Natural killer cell treated with Interleukin-12 subunit alpha and Interleukin-12 subunit beta and Interleukin-15 and Interleukin-18, amount 100 ng/mL, for 72 hours (primary cell): Measurements from ENCODE around the gene MYH3. TPM values are rescaled to one million over a fixed set of nuclear protein-coding genes. Genes with fewer than 3 reads are reported as not detected.

Experiments used
- ATAC-seq, 2 donors: fragments of 150-1000 bp; cut with Tn5 transposase in 1 of 2; sonication (Bioruptor Pico), chemical (Tn5 transposase) in 1 of 2; 2 replicates each; pipeline ENCODE4 v1.10.0; 2021
- DNase-seq: peaks from one replicate; pipeline ENCODE4 v3.0.0; 2022; ENCODE audit warnings: low spot score
- H3K27ac Mint-ChIP-seq, 2 donors: 1 replicate in 1 of 2; 2 replicates in 1 of 2; pipeline ENCODE4 v1.8.0; 2022; ENCODE audit warnings: mixed read lengths in 2 of 2, mild to moderate bottlenecking in 1 of 2, moderate library complexity in 1 of 2
- H3K27me3 Mint-ChIP-seq, 2 donors: 1 replicate in 1 of 2; 2 replicates in 1 of 2; pipeline ENCODE4 v1.8.0; 2022; ENCODE audit warnings: mixed read lengths in 2 of 2
- H3K36me3 Mint-ChIP-seq: one replicate; pipeline ENCODE4 v1.8.0; 2022; ENCODE audit warnings: mixed read lengths
- H3K4me1 Mint-ChIP-seq, 2 donors: 1 replicate in 1 of 2; 2 replicates in 1 of 2; pipeline ENCODE4 v1.8.0; 2022; ENCODE audit warnings: low read depth in 2 of 2, mixed read lengths in 2 of 2, mild to moderate bottlenecking in 1 of 2
- H3K4me3 Mint-ChIP-seq: one replicate; pipeline ENCODE4 v1.8.0; 2022; ENCODE audit warnings: mixed read lengths
- H3K9me3 Mint-ChIP-seq: 2 replicates; pipeline ENCODE4 v1.8.0; 2022; ENCODE audit warnings: mixed read lengths
- total RNA-seq, 2 donors: library from RNA; stranded (reverse); gene quantifications; one replicate each; pipeline ENCODE4 v1.2.3, GENCODE V29; 2022

MYH3 gene
- total RNA-seq, 2 donors from 2014 or later, result 4.2 to 5.9 TPM

- no peak overlapping the region for H3K27ac Mint-ChIP-seq
- no peak for DNase-seq
- no peak for ATAC-seq
- no peaks in the 10 kb centered on the region for H3K9me3 Mint-ChIP-seq
- H3K4me3 Mint-ChIP-seq, result no peak overlapping the region
- no peaks in the 10 kb centered on the region for H3K36me3 Mint-ChIP-seq
- H3K4me1 Mint-ChIP-seq, result no peaks in the 10 kb centered on the region
- H3K27me3 Mint-ChIP-seq, result peaks cover 25 to 36% of the 10 kb centered on the region in 2 donors
Observed at GRCh38 chr17:10589553-10590145, 67.5 kb downstream of the MYH3 start.

DNA sequence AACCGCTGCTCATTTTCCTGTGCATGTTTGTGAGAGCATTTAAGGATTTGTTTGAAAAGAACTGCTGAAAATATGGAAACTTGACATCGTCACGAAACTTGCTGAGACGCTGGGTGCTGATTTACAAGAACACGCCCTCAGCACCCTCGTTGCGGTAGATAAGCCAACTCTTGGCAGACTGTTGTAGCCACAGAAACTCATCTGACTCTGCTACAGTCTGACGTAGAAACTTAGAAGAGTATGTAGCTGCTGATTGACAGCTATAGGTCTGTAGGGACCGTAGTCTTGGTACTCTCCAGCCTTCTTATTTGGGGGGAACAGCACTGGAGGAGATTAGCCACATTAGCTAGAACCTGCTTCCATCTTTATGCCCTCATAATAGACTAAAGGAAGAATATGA is 71.6 kb downstream of the MYH3 start:
- no peaks in the 10 kb centered on the region for H3K9me3 Mint-ChIP-seq
- H3K27ac Mint-ChIP-seq, result no peak overlapping the region
- no peaks in the 10 kb centered on the region for H3K4me1 Mint-ChIP-seq
- DNase-seq (no peak), ATAC-seq (no peak)
- no peak overlapping the region for H3K4me3 Mint-ChIP-seq
- peaks cover 33 to 50% of the 10 kb centered on the region in 2 donors for H3K27me3 Mint-ChIP-seq
- no peaks in the 10 kb centered on the region for H3K36me3 Mint-ChIP-seq

DNA sequence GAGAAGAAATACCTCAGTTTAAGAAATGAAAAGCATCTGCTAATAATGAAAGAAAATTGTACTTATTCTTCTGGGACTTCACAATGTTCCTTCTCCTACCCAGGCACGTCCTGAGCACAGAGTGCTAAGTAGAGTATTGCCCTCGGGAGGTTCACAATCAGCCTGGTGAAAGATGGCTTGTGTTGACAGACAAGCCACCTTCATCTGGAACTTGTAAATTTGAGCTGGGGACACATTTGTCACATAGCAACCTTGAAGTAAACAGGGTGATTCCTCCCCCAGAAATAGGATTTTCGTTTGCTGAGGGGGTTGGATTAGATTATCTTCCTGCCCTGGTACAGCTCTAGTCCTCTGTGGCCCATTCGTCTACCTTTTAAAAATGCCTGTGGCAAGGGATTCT is 73.3 kb downstream of the MYH3 start:
- Mint-ChIP-seq H3K4me3 (no peak overlapping the region), H3K27ac (no peak overlapping the region), H3K4me1 (no peaks in the 10 kb centered on the region), H3K36me3 (no peaks in the 10 kb centered on the region), H3K27me3 (peaks cover 30 to 48% of the 10 kb centered on the region in 2 donors), H3K9me3 (no peaks in the 10 kb centered on the region)
- ATAC-seq (no peak), DNase-seq (no peak)

DNA sequence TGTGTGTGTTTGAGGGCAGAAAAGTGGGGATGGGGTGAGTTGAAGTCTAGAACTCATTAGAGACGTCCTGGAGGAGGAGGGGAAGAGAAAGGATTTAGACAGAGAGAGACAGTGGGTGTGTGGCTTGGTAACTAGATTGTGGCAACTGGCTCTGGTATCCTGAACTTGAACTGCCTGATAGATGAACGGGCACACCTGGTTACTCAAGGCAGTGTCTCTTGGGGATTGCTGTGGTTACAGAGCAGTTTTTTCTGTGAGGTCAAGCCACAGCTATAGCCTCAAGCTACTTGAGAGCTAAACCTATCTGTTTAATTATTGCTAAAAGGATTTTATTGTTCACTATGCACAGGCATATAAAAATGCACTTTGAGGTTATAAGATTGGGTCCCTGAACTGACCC is 77.8 kb downstream of the MYH3 start:
- DNase-seq (no peak), ATAC-seq (no peak)
- Mint-ChIP-seq H3K4me3 (no peak overlapping the region), H3K36me3 (no peaks in the 10 kb centered on the region), H3K27ac (no peak overlapping the region), H3K27me3 (peaks cover 30 to 42% of the 10 kb centered on the region in 2 donors), H3K4me1 (no peaks in the 10 kb centered on the region), H3K9me3 (no peaks in the 10 kb centered on the region)

Other genes with a start within 250 kb of the MYH3 start
- not detected for gene MYH8, start 235.4 kb downstream of the MYH3 start, total RNA-seq
- gene MYH4, start 187.8 kb downstream of the MYH3 start, total RNA-seq, result not detected
- gene MYH1, start 138.8 kb downstream of the MYH3 start, total RNA-seq, result not detected
- gene MYH2, start 107.7 kb downstream of the MYH3 start, total RNA-seq, result not detected
- gene SCO1, start 40.2 kb upstream of the MYH3 start, total RNA-seq, result 10 to 100 TPM; 28.3 to 33.8 TPM
- gene ADPRM, start 40.3 kb upstream of the MYH3 start, total RNA-seq, result 1 to 10 TPM; 7.8 to 9.4 TPM
- gene TMEM220, start 72.7 kb upstream of the MYH3 start, total RNA-seq, result 1 to 10 TPM in 1 of 2 donors, not detected in 1; 1.1 TPM
- gene TMEM238L, start 146.8 kb upstream of the MYH3 start, total RNA-seq, result not detected
- gene PIRT, start 180.8 kb upstream of the MYH3 start, total RNA-seq, result not detected